Mesenteric fat pad (tissue), 1 donor: ENCODE measurements around the gene SEMA3E. TPM values are rescaled to one million over a fixed set of nuclear protein-coding genes. Genes with fewer than 3 reads are reported as not detected.
"Not testable (repeated sequence)": the region's sequence is repeated elsewhere in the genome, so short reads cannot be mapped to it uniquely, and the experiment has no call there.

Source experiments
- DNase-seq: peaks from one replicate; pipeline ENCODE4 v3.0.0-alpha.2; 2020; ENCODE audit warnings: low spot score
- long read RNA-seq: library from polyadenylated mRNA; unstranded; transcript quantifications from one replicate; pipeline ENCODE4 v2.0.0, GENCODE V29; 2020
- total RNA-seq: library from RNA; stranded (reverse); fragmentation: NEBNext Ultra II Directional; extraction: Animal tissue kit (Norgen Biotek cat#: 25700); gene quantifications from one replicate; pipeline ENCODE4 v1.2.1, GENCODE V29; 2021
- donor health status: DM: yes; HTN: yes; CAD: no.

SEMA3E gene
- total RNA-seq = 3.2 TPM
- long read RNA-seq, full-length matches to known transcripts = 4 of 4 reads
- long read RNA-seq, partial matches to known transcripts = 0 of 4 reads
- long read RNA-seq, other reads (novel, unspliced or antisense) = 0 of 4 reads

- no peak for DNase-seq
These were observed at the start of gene SEMA3E for GRCh38 chr7:83648464-83649241. TSS of gene SEMA3E (minus strand) at chr7:83649139.

GRCh38 chr7:83697804-83698530 lies 49.0 kb upstream of the SEMA3E start:
- DNase-seq = no peak

- no peak for DNase-seq
These were observed 47.2 kb upstream of the SEMA3E start for GRCh38 chr7:83696101-83696500.

GRCh38 chr7:83695128-83695960 lies 46.4 kb upstream of the SEMA3E start:
- DNase-seq = no peak

GRCh38 chr7:83693256-83693655 lies 44.3 kb upstream of the SEMA3E start:
- DNase-seq = no peak

GRCh38 chr7:83691095-83691494 lies 42.2 kb upstream of the SEMA3E start:
- DNase-seq = no peak

GRCh38 chr7:83689855-83690254 lies 40.9 kb upstream of the SEMA3E start:
- no peak for DNase-seq

GRCh38 chr7:83686416-83686815 lies 37.5 kb upstream of the SEMA3E start:
- no peak for DNase-seq

- DNase-seq = no peak
These were observed 36.0 kb upstream of the SEMA3E start for GRCh38 chr7:83684928-83685327.

GRCh38 chr7:83681200-83681778 lies 32.4 kb upstream of the SEMA3E start:
- no peak for DNase-seq

GRCh38 chr7:83677180-83677866 lies 28.4 kb upstream of the SEMA3E start:
- no peak for DNase-seq

GRCh38 chr7:83673291-83673690 lies 24.4 kb upstream of the SEMA3E start:
- not testable (repeated sequence) for DNase-seq

GRCh38 chr7:83672157-83672556 lies 23.2 kb upstream of the SEMA3E start:
- no peak for DNase-seq

GRCh38 chr7:83663131-83663530 lies 14.2 kb upstream of the SEMA3E start:
- no peak for DNase-seq

GRCh38 chr7:83658126-83658525 lies 9.2 kb upstream of the SEMA3E start:
- no peak for DNase-seq

GRCh38 chr7:83655951-83656556 lies 7.1 kb upstream of the SEMA3E start:
- DNase-seq = no peak

GRCh38 chr7:83652481-83652880 lies 3.5 kb upstream of the SEMA3E start:
- DNase-seq = no peak

- no peak for DNase-seq
These were observed 762 bp upstream of the SEMA3E start for GRCh38 chr7:83649701-83650100.

GRCh38 chr7:83646027-83646426 lies 2.9 kb downstream of the SEMA3E start:
- DNase-seq = no peak

- no peak for DNase-seq
These were observed 5.2 kb downstream of the SEMA3E start for GRCh38 chr7:83643739-83644138.
